ENCODE results near the gene ELP4.
"Not testable (repeated sequence)": the region's sequence is repeated elsewhere in the genome, so short reads cannot be mapped to it uniquely, and the experiment has no call there.

Gene ELP4

DNA sequence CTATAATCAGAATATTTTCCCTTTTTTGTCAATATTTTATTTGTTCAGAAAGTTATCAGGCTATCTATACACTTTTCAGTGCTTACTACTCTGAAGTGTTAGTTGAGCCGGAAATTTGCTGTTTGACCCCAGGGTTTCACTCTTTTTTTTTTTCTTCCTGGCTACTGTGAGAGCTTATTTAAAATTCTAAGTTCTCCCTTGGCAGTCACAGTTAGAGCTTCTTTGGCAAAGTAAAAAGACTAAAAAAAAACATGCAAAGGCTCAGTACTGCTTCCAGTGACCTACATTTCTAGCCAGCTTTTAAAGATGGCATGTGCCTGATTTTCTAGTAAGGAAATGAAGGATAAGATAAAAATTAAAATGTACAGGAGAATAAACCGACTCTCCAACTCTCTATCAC lies 48.4 kb downstream of the ELP4 start:
- no peak for DNase-seq

DNA sequence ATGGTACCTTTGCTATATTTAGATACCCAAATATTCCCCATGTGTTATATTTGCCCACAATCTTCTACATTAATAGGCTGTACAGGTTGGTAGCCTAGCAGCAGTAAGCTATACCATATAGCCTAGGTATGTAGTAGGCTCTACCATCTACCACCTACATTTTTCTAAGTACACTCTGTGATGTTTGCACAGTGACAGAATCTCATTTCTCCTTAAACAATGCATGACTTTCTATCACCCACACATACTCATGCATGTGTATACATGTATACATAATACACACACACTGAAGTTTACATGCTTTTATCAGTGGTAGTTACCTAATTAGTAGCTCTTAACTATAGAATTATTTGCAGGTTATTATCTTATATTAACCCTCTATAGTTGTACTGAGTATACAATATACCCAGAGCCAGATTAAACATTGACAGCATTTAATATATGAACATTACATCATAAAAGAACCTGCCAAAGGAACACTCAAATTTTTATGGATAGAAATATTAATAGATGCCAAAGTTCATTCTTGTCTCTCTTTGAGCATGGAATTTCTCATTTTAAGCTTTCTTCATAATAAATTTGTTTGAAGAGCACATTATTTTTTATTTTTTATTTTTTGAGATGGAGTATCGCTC lies 51.4 kb downstream of the ELP4 start:
- no peak for DNase-seq

DNA sequence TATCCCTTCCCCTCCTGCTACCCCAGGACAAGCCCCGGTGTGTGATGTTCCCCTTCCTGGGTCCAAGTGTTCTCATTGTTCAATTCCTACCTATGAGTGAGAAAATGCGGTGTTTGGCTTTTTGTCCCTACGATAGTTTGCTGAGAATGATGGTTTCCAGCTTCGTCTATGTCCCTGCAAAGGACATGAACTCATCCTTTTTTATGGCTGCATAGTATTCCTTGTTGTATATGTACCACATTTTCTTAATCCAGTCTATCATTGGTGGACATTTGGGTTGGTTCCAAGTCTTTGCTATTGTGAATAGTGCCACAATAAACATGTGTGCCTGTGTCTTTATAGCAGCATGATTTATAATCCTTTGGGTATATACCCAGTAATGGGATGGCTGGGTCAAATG lies 55.0 kb downstream of the ELP4 start:
- DNase-seq: not testable (repeated sequence)

DNA sequence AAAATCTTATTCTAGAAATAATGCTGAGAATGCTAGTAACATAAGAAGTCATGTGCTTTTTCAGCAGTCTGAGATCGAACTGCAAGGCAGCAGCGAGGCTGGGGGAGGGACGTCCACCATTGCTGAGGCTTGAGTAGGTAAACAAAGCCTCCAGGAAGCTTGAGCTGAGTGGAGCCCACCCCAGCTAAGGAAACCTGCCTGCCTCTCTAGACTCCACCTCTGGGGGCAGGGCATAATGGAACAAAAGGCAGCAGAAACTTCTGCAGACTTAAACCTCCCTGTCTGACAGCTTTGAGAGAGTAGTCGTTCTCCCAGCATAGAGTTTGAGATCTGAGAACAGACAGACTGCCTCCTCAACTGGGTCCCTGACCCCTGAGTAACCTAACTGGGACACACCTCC lies 64.6 kb downstream of the ELP4 start:
- not testable (repeated sequence) for DNase-seq

DNA sequence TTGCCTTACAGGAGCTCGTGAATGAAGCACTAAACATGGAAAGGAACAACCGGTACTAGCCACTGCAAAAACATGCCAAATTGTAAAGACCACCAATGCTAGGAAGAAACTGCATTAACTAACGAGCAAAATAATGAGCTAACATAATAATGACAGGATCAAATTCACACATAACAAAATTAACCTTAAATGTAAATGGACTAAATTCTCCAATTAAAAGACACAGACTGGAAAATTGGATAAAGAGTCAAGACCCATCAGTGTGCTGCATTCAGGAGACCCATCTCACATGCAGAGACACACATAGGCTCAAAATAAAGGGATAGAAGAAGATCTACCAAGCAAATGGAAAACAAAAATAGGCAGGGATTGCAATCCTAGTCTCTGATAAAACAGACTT lies 66.2 kb downstream of the ELP4 start:
- not testable (repeated sequence) for DNase-seq

DNA sequence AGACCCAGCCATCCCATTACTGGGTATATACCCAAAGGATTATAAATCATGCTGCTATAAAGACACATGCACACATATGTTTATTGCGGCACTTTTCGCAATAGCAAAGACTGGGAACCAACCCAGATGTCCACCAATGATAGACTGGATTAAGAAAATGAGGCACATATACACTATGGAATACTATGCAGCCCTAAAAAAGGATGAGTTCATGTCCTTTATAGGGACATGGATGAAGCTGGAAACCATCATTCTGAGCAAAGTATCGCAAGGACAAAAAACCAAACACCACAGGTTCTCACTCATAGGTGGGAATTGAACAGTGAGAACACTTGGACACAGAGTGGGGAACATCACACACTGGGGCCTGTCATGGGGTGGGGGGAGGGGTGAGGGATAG lies 69.8 kb downstream of the ELP4 start:
- not testable (repeated sequence) for DNase-seq

DNA sequence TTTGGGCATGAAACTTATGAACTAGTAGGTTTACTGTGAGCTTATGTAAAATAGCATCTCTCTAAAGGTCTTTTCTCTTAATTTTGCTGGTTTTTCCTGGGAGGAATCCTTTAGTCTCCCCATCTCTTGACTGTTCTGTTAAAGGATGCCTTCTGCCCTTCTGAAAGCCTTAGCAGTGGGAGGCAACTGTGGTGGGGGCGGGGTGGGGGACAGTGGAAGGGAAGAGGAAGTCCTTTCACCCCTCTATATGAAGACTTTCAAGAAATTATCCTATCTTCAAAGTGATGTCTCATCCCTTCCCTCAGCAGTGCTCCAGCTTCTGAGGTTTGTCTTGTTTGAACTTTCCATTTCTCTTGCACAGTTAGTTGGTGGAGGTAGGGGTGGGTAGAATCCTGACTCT lies 73.1 kb downstream of the ELP4 start:
- DNase-seq: no peak

DNA sequence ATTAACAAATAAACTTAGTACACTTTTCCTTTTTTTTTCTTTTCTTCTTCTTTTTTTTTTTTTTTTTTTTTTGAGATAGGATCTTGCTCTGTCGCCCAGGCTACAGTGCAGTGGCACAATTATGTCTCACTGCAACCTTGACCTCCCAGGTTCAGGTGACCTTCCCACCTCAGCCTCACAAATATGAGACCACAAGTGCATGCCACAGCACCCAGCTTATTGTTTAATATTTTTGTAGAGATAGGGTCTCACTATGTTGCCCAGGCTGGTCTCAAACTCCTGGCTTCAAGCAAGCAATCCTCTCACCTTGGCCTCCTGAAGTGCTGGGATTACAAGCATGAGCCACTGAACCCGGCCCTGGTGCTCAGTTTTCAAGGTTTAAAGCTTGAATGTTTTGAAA lies 88.9 kb downstream of the ELP4 start:
- DNase-seq: no peak

DNA sequence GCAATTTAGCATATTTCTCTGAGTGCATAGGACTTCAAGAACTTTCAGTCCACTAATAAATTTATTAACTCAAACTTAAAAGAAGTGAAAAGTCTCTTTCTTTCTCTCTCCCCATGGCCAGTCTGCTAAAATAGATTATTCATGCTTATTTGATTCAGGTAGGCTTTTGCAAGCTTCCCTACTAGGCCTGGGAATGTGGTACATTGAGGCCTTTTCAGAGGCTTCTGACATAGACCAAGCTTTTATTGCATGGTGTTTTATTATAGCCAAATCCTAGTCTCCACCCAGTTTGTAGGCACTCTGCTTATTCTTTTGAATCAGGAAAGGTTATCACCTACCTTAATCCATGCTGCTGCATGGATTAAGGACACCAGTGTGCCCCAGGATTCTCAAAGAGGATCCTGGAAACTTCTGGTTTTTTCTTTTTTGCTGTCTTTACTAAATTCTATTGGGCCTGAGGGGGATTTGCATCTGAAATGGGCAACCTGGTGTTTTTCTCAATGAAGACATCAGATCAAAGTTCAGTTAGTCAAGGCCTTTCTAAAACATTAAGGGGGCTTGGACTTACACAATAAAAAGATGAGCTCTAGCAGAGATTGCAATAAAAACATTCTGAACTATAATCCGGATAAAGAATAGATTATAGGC lies 92.2 kb downstream of the ELP4 start:
- no peak for DNase-seq

DNA sequence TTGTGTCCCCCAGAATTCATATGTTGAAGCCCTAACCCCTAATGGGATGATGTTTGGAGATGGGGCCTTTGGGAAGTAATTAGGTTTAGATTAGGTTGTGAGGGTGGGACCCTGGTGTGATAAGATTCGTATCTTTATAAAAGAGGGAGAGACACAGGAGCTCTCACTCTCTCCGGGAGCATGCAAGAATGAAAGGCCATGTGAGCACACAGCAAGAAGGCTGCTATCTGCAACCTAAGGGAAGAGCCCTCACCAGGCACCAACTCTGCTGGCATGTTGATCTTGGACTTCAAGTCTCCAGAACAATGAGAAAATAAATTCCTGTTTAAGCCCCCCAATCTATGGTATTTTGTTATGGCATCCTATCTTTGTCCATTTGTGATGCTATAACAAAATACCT lies 97.3 kb downstream of the ELP4 start:
- DNase-seq: no peak

DNA sequence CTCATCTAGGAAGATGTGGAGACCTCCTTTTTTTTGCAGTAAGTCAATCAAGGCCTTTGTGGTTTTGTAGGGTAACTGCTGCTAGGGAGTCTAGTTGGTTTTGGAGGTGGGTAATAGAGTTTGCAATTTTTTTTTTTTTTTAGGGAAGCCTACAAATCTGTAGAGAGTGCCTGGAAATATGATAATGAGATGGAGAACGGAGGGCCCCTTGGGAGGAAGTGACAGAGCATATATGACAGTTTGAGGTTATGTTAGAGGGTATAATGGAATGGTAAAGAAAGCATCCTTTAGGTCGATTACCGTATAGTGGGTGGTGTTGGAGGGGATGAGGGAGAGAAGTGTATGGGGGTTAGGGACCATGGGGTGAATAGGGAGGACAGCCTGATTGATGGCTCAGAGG lies 98.3 kb downstream of the ELP4 start:
- no peak for DNase-seq

DNA sequence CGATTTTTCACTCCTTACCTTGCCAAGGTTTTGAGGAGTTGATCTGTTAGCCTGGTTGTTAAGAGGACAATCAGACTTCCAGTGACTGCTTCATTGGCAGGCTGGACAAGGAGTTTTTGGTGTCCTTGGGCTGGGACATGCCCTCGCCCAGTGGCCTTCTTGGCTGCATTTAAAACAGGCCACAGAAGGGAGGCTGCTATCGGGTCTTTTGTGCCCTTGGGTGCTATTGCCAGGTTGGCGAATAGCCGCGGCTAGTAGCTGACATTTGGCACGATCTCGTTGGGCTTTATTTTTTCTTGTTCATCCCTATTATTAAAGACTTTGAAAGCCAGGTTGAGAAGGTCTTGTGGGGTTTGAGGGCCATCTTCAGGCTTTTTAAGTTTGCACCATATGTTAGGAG lies 99.4 kb downstream of the ELP4 start:
- DNase-seq: no peak

DNA sequence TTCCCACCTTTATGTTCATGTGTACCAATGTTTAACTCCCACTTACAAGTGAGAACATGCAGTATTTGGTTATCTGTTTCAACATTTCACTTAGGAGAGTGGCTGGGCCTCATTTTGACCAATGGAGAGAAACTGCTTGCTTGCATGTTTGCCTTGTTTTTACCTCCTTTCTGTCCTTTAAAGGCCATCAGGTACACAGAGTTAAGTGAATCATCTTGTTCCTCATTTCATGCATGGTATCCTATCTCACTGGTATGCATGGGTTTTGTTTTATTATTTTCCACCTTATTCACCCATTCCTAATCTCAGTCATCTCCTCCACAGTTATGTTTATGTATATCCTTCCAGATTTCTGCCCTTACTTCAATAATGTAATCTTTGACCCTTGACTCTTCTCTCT lies 101.0 kb downstream of the ELP4 start:
- no peak for DNase-seq

DNA sequence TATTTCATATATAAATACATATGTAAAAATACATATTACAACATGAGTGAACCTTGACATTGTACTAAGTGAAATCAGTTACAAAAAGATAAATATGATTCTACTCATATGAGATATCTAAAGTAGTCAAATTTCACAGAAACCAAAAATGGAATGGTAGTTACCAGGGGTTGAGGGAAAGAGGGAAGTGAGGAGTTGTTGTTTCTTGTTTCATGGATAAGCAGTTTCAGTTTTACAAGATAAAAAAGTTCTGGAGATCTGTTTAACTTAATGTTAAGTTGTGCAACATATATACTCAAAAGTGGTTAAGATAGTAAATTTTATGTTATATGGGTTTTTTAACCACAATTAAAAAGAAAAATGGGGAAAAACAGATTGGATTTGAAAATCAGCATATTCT lies 107.7 kb downstream of the ELP4 start:
- no peak for DNase-seq

DNA sequence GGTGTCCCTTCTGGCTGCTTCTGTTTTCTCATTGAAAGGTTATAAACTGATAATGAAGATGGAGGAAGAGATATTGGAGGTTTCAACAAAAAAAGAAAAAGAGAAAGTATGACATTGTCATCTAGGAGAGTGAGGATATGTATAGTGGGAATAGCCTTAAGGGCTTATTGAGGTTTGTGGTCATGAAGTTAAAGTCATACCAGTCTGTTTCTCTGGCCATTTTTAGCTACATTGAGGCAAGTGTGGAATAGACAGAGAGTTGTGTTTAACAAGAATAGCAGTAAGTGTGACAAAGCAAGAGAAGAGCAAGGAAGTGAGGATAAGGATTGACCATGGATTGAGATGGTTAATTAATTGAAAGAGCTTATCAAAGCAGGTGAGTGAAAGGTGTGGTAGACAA lies 110.4 kb downstream of the ELP4 start:
- DNase-seq: no peak

DNA sequence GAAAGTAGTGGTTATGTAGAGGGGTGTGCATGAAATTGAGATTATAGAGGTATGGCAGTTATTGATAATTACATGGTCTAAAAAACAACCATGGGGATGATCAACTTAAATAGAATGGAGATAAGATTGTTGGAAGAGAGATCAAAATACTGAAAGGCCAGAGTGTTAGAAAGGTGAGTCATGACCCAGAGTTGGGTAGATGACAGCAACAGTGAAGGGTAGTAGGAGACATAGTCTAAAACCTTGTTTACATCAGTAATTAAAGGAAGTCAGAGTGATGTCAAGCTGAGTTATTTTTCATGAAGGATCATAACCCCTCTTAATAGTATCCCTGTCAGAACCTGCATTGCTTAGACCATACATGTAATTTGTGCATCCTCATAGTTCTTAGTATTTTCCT lies 110.9 kb downstream of the ELP4 start:
- no peak for DNase-seq

DNA sequence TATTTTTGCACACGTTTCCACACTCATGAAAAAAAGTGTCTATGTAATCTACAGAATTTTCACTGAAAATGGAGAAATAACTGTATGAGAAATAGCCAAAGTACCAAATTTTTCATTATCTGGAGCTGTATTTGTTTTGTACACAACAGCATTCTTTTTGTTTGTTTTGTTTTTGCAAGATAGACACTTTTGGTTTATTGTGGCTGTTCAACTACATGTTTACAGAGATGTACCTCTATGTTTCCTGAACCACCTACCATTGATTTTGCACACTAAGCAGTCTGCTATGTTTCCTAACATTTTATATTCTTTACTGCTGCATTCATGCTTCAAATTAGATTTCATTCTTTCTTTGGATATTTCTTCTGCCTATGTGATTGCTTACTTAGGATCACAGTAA lies 116.3 kb downstream of the ELP4 start:
- DNase-seq: no peak

DNA sequence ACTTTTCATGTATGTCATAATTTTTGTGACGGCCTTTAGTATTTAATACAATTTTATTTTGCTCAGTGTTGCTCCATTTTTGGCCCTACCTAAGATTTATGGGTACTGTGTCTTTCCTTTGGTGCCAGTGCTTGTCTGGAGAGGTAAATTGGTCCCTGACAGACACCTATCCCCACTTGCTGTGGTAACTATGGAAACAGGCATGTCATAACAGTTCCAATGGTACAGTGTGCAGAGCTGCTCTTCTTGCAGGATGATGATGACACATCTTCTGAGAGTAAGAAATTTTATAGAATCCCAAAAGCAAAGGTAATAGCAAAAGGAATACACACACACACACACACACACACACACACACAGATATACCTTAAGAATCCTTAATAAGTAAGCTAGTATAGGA lies 118.5 kb downstream of the ELP4 start:
- DNase-seq: no peak

DNA sequence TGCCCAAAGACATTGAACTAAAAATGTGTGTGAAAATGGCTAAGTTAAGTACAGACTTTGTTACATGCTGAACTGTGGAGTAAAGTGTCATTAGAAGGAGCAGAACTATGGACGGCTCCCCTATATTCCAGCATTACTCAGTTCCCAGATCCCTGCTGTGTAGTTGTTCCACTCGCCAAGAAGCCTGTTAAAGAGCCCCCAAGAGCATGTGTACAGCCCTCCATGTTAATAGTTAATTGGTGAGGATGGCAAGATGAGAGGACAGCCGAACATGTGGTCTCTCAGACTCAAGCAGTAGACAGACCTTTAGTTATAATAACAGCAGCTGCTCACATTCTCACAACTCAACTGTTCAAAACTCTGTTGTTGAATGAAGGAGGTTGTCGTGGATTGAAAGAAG lies 127.4 kb downstream of the ELP4 start:
- no peak for DNase-seq

DNA sequence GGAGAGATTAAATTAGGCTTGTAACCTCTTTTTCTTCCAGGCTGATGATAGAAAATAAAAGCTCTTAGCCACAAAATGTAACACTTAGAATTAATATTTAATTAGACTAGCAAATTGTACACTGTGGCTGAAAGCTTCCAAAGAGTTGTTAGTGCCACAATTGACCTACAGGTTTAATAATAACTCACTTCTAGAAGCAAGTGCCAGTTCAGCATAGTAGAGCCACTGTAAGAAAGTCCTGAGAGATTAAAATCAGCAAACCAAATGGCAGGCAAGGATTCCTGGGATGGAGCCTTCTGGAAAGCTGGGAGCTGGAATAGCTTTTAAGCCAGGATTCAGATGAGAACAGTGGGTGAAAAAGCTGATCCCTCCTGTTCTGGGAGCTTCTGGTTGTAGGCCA lies 131.0 kb downstream of the ELP4 start:
- DNase-seq: no peak

DNA sequence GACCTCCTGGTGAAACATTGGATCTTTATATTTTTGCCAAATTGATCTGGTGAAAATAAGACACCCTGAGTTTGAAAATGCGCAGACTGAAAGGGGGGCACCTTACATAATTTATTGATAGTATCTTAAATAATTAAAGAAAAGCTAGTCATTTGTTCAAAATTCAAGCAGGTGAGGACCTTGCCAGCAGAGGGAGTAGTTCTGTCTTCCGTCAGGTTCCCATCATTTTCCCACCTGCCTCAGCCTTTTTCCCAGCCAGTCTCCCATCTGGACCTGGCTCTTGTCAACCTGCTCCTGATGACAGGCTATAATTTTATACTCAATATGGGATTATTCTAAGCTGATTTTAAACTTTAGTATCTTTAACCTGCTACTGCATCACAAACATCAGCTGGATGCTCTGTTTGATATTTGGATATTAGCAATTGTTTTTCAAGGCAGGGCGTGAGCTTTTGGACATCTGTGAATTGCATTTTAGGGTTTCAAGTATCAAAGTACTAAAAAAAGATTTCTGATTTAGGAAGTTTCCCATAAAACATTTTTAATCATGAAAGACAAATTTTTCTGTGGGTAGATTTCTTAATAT lies 132.0 kb downstream of the ELP4 start:
- DNase-seq: no peak

DNA sequence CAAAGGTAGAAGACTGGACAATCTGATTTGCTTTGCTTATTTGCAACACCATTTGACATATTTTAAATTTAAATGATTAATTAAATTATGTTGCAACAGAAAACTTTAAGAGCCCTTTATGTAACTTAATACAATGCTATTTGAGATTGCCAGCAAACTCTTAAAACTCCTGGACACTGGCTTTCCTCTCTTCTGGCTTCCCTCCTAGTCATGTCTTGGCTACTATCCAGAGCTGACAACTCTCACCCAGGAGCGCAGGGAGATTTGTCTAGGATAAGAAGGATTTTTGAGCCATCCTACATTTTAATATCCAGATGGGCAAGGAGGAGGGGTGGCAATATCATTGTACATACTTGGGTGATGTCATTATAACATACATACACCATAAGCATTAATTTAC lies 134.3 kb downstream of the ELP4 start:
- DNase-seq: no peak

DNA sequence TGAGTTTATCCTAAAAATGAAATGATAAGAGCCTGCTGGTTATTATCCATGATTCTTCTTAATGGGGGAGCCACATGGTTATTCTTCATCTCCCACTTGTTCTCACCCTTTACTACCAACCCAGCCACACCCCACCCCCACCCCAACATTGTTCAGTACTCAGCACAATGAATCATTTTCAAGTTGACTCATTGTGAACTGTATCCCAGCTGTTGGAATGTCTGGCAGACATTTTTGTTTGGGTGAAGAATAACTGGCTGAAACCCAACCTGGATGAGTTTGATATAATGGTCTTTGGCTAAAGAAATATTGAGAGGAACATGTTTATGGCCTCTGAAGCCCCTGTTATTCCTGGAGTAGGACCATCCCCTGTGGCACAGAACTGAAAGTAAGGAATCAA lies 136.2 kb downstream of the ELP4 start:
- DNase-seq: no peak

DNA sequence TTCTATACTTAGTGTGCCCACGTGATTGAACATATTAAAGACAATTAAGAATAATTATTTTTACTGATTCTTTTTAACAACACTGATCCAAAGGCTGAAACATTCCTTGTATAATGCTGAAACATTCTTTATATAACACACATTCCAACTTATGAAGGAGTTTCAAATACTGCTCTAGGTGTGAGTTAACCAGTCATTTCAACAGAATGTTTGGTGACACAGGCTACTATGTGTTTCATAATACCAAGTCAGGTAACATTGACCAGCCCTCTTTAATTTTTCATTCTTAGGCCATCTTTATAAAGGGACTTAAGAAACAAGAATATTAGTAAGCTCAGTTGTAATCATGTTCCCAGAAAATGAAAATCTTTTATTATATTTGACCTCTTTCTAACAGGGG lies 136.6 kb downstream of the ELP4 start:
- DNase-seq: no peak
